ENCODE data around the gene TMEM25. TPM values are rescaled to one million over a fixed set of nuclear protein-coding genes. Genes with fewer than 3 reads are reported as not detected.

TMEM25 gene
- polyA plus RNA-seq, 3 donors, result 0.57 TPM; not detected in 2

DNA sequence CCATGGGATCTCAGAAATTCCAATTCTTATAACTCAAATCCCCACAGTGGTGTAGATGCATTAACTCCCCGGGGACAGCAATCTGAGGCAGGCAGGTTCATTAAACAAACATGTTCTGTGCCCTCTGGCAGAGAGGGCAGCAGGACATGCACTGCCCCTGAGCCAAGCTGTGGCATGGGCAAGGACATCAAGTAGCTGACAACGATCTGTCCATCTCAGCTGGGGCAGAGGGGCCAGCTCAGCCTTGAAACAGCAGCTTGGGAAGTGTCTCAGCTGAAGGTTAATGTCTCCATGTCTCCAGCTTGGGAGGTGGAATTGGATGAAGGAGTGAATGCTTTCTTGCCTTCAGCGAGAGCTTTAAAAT, 13.6 kb downstream of the TMEM25 start:
- Histone ChIP-seq H3K9me3 (replicated peaks in 1 of 2; ENCODE audit: control insufficient read depth in 1 of 2, insufficient read depth in 1 of 2, low read length in 2 of 2) (no peaks in the 10 kb centered on the region), H3K9ac (ENCODE audit: insufficient read depth, low read length, poor library complexity, severe bottlenecking) (no peak overlapping the region), H3K4me1 (ENCODE audit: control insufficient read depth in 1 of 2, insufficient read depth in 2 of 2, low read length in 2 of 2) (no peaks in the 10 kb centered on the region), H3K79me2 (ENCODE audit: insufficient read depth, low read length) (no peaks in the 10 kb centered on the region), H4K20me1 (ENCODE audit: insufficient read depth, low read length) (no peaks in the 10 kb centered on the region), H3K27me3 (ENCODE audit: control insufficient read depth in 2 of 2, insufficient read depth in 2 of 2, low read length in 2 of 2) (no peaks in the 10 kb centered on the region), H3K27ac (ENCODE audit: low read depth in 1 of 2, low read length in 2 of 2) (no peak overlapping the region), H3K4me3 (replicated peaks in 1 of 3; ENCODE audit: low read depth in 2 of 3, low read length in 3 of 3) (no peak overlapping the region), H3K4me2 (replicated peaks; ENCODE audit: extremely low read depth, low read length, poor library complexity, severe bottlenecking) (no peak overlapping the region), H3K36me3 (replicated peaks in 1 of 2; ENCODE audit: control insufficient read depth in 1 of 2, insufficient read depth in 2 of 2, low read length in 2 of 2) (peaks cover 0 to 15% of the 10 kb centered on the region in 2 donors), H2AFZ (ENCODE audit: insufficient read depth, low read depth, low read length, poor library complexity, severe bottlenecking) (no peak overlapping the region)
- DNase-seq, result no peak
- H3K27me3 Mint-ChIP-seq (ENCODE audit: low read depth in 3 of 3), result no peaks in the 10 kb centered on the region
- H3K9me3 Mint-ChIP-seq, result peaks cover 0 to 3% (median 0%) of the 10 kb centered on the region in 7 donors
- H3K4me1 Mint-ChIP-seq, result no peaks in the 10 kb centered on the region
- intact Hi-C loops (cut with micrococcal nuclease), result no loop called here
- 78% methylated on average over 2 of the region's 3 CpGs for WGBS (ENCODE audit: insufficient coverage)
- H3K36me3 Mint-ChIP-seq, result peaks cover 15 to 18% of the 10 kb centered on the region in 2 donors
- no peak overlapping the region for H3K27ac Mint-ChIP-seq
- no peak overlapping the region for H3K4me3 Mint-ChIP-seq
- no peak for TF ChIP-seq CTCF (IDR thresholded peaks at IDR 0.05)

DNA sequence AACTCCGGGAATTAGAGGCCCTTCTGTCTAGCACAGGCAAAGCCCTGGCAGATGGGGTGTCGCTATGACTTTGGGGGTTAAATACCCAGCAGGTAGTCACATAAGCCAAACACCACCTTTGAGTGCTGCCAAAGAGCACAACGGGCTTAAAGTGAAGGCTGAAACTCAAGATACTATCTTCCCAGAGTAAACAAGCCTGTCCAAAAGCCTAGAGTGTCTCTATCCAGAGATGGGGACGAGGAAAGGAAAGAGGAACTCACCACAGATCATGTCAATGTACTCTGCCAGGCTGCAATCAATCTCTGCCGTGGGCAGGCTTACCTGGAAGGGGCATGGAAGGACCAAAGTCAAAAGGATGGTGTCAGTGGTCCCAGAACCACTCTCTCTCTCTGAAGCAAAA, 14.5 kb downstream of the TMEM25 start:
- no peak for TF ChIP-seq CTCF (IDR thresholded peaks at IDR 0.05)
- Mint-ChIP-seq H3K27ac (no peak overlapping the region), H3K36me3 (peaks cover 17 to 21% of the 10 kb centered on the region in 2 donors), H3K9me3 (peaks cover 0 to 3% (median 0%) of the 10 kb centered on the region in 7 donors), H3K4me3 (no peak overlapping the region), H3K27me3 (ENCODE audit: low read depth in 3 of 3) (peaks cover 0 to 1% (median 0%) of the 10 kb centered on the region in 3 donors), H3K4me1 (no peaks in the 10 kb centered on the region)
- Histone ChIP-seq H3K9me3 (replicated peaks in 1 of 2; ENCODE audit: control insufficient read depth in 1 of 2, insufficient read depth in 1 of 2, low read length in 2 of 2) (no peaks in the 10 kb centered on the region), H3K4me3 (replicated peaks in 1 of 3; ENCODE audit: low read depth in 2 of 3, low read length in 3 of 3) (no peak overlapping the region), H3K4me2 (replicated peaks; ENCODE audit: extremely low read depth, low read length, poor library complexity, severe bottlenecking) (no peak overlapping the region), H3K4me1 (ENCODE audit: control insufficient read depth in 1 of 2, insufficient read depth in 2 of 2, low read length in 2 of 2) (no peaks in the 10 kb centered on the region), H3K9ac (ENCODE audit: insufficient read depth, low read length, poor library complexity, severe bottlenecking) (no peak overlapping the region), H2AFZ (ENCODE audit: insufficient read depth, low read depth, low read length, poor library complexity, severe bottlenecking) (no peak overlapping the region), H3K36me3 (replicated peaks in 1 of 2; ENCODE audit: control insufficient read depth in 1 of 2, insufficient read depth in 2 of 2, low read length in 2 of 2) (peaks cover 0 to 15% of the 10 kb centered on the region in 2 donors), H3K79me2 (ENCODE audit: insufficient read depth, low read length) (no peaks in the 10 kb centered on the region), H3K27me3 (ENCODE audit: control insufficient read depth in 2 of 2, insufficient read depth in 2 of 2, low read length in 2 of 2) (no peaks in the 10 kb centered on the region), H4K20me1 (ENCODE audit: insufficient read depth, low read length) (no peaks in the 10 kb centered on the region), H3K27ac (ENCODE audit: low read depth in 1 of 2, low read length in 2 of 2) (no peak overlapping the region)
- no peak for DNase-seq
- intact Hi-C loops (cut with micrococcal nuclease), result no loop called here
- WGBS (ENCODE audit: insufficient coverage), result 93% methylated on average over 3 of the region's 5 CpGs
